AG09309 (cell line): ENCODE data around the gene PKM.

Experiments
- DNase-seq: peaks from one replicate; pipeline ENCODE4 v3.0.0-alpha.2; 2010; ENCODE audit warnings: low read depth
- H3K4me3 ChIP-seq: 2 replicates; pipeline ENCODE4 v1.5.1; 2011; ENCODE audit warnings: mild to moderate bottlenecking, low read depth, low read length, moderate library complexity; ENCODE audit not compliant: control insufficient read depth
- TF ChIP-seq, protein P1 (sequence below): IDR thresholded peaks from 2 replicates; pipeline ENCODE4 v1.5.1; 2011; ENCODE audit warnings: mild to moderate bottlenecking, low read depth, low read length, inconsistent platforms; ENCODE audit not compliant: insufficient read depth, control insufficient read depth; ENCODE audit errors: missing control alignments

The PKM gene

GRCh38 chr15:72154316-72154715, 76.7 kb downstream of the PKM start:
- TF ChIP-seq, protein P1, sequence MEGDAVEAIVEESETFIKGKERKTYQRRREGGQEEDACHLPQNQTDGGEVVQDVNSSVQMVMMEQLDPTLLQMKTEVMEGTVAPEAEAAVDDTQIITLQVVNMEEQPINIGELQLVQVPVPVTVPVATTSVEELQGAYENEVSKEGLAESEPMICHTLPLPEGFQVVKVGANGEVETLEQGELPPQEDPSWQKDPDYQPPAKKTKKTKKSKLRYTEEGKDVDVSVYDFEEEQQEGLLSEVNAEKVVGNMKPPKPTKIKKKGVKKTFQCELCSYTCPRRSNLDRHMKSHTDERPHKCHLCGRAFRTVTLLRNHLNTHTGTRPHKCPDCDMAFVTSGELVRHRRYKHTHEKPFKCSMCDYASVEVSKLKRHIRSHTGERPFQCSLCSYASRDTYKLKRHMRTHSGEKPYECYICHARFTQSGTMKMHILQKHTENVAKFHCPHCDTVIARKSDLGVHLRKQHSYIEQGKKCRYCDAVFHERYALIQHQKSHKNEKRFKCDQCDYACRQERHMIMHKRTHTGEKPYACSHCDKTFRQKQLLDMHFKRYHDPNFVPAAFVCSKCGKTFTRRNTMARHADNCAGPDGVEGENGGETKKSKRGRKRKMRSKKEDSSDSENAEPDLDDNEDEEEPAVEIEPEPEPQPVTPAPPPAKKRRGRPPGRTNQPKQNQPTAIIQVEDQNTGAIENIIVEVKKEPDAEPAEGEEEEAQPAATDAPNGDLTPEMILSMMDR: no peak
- H3K4me3 ChIP-seq: no peak overlapping the region
- no peak for DNase-seq

DNA sequence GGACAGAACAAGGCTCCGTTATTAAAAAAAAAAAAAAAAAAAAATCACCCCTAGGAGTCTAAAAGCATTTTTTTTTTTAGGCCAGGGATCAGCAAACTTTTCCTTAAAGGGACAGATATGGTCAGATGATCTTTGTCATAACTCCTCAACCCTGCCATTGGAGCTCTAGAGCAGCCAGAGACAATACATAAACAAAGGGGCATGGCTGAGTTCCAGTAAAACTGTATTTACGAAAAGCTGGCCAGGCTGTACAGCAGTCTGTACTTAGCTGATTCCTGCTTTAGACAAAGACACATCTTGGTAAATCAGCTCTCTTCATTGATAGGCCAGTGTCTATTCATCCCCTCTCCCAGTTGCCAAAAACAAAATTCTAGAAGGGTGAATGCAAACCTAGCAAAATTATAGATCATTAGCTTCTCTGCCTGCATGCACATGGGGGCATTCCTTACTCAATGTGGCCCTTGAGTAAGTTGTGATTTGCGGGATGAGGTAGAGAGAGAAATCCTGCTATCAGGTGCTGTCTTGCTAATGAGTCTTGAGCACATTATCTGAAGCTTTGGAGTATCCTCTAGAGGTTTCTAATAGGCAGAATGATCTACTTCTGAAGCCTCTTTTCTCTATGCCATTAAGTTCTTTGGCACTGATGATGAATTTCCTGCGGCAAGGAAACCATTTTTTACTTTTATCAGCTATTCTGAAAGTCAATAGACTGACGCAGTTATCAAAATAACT, 77.6 kb downstream of the PKM start:
- no peak overlapping the region for H3K4me3 ChIP-seq
- TF ChIP-seq, protein P1: no peak
- DNase-seq: no peak
